Motor neuron (in vitro differentiated cells): ENCODE results near the gene KSR2. TPM values are rescaled to one million over a fixed set of nuclear protein-coding genes. Genes with fewer than 3 reads are reported as not detected.
"Not testable (repeated sequence)": the region's sequence is repeated elsewhere in the genome, so short reads cannot be mapped to it uniquely, and the experiment has no call there.

Experiments
- ATAC-seq, 8 experiments: fragments of 200-7000 bp; cut with Tn5 transposase; replicated peaks in 6 of 8; 2 replicates each; pipeline ENCODE4 v1.8.0; 2021; ENCODE audit warnings: mild to moderate bottlenecking in 8 of 8, moderate library complexity in 8 of 8
- H3K27ac ChIP-seq, 2 donors: fragments of 250-450 bp; sonication (Bioruptor Pico); 2 replicates each; pipeline ENCODE4 v1.9.0; 2021; ENCODE audit warnings: antibody characterized with exemption in 2 of 2, mild to moderate bottlenecking in 2 of 2, moderate library complexity in 1 of 2
- H3K4me1 ChIP-seq, 2 donors: fragments of 250-450 bp; sonication (Bioruptor Pico); replicated peaks in 1 of 2; 2 replicates each; pipeline ENCODE4 v1.6.1; 2021; ENCODE audit warnings: antibody characterized with exemption in 2 of 2, mild to moderate bottlenecking in 2 of 2, moderate library complexity in 1 of 2
- H3K4me3 ChIP-seq, 5 donors: fragments of 250-450 bp; sonication (Bioruptor Pico); 2 replicates each; pipeline ENCODE4 v1.9.0; 2021; ENCODE audit warnings: antibody characterized with exemption in 5 of 5, mild to moderate bottlenecking in 5 of 5, moderate library complexity in 4 of 5
- WGBS, 10 experiments: fragments of 450-650 bp; shearing (Covaris generic); methylation state at CpG; one replicate each; pipeline ENCODE4 v1.0.0; 2022; 5-methylcytosine and 5-hydroxymethylcytosine counted together
- in situ Hi-C, 9 experiments: fragments of 400-800 bp; cut with MboI; loops; one replicate each; pipeline ENCODE4 v1.15.0; 2021; ENCODE audit warnings: low sequenced_read_pairs in 9 of 9, low pct_unique_long_range_greater_than_20kb in 2 of 9; ENCODE audit not compliant: unreplicated experiment in 9 of 9
- total RNA-seq, 8 experiments: library from RNA; unstranded; fragments of 300-600 nt; gene quantifications; 2 replicates each; pipeline versions ENCODE4 v1.2.3 to v1.2.4, GENCODE V29; 2022

Gene KSR2
- total RNA-seq, 8 experiments from 2014 or later: 0.09 to 2.3 (median 1.0) TPM

DNA sequence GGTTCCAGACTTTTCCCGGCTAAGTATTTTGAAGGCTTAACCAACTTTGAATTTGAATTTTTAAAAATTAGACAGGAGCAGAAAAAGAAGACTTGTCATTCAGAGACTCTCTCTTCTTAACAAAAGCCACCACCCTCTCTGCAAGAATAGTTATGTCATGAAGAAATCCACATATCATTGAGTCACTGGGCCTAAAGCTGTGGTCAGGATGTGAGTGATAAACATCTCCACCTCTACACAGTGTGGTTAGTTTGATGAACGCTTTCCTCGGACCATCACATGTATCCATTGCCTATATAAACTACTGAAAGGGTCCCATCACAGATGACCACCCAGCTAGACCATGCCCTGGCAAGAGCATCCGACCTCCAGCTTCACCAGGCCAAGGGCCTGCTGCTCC, 226.1 kb downstream of the KSR2 start:
- no peak overlapping the region for H3K4me3 ChIP-seq
- in situ Hi-C loops: no loop called here
- WGBS, 10 experiments: 20 to 90% (median 61%) methylated on average over 1 to 4 of the region's 4 CpGs; no CpG with 5 or more reads in 2 of the 10 experiments
- ATAC-seq: no peak
- no peaks in the 10 kb centered on the region for H3K4me1 ChIP-seq
- no peak overlapping the region for H3K27ac ChIP-seq

GRCh38 chr12:117738233-117738632, 230.6 kb downstream of the KSR2 start:
- no peak for ATAC-seq
- no peak overlapping the region for H3K4me3 ChIP-seq
- in situ Hi-C loops: no loop called here
- H3K4me1 ChIP-seq: no peaks in the 10 kb centered on the region
- 47 to 100% (median 89%) methylated on average over 3 to 5 of the region's 6 CpGs; no CpG with 5 or more reads in 1 of the 10 experiments for WGBS, 10 experiments
- H3K27ac ChIP-seq: no peak overlapping the region

DNA sequence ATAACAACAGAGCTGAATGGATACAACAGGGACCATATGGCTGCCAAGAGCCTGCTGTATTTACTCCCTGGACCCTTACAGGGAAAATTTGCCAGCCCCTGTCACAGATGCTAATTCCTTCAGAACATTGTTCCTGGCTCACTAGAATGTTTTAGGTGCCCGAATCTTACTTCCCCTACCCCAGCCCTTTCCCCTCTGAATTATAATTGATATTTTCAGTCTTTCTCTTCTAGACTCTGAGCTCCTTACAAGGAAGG, 235.3 kb downstream of the KSR2 start:
- no peaks in the 10 kb centered on the region for H3K4me1 ChIP-seq

GRCh38 chr12:117732761-117733548, 235.8 kb downstream of the KSR2 start:
- no peak overlapping the region for H3K27ac ChIP-seq
- in situ Hi-C loops: no loop called here
- H3K4me1 ChIP-seq: no peaks in the 10 kb centered on the region
- WGBS, 10 experiments: 25 to 95% (median 74%) methylated on average over 2 to 7 of the region's 13 CpGs; no CpG with 5 or more reads in 1 of the 10 experiments
- no peak for ATAC-seq
- H3K4me3 ChIP-seq: no peak overlapping the region

More for the DNA sequence above, 235.3 kb downstream of the KSR2 start:
- Histone ChIP-seq H3K4me3 (no peak overlapping the region), H3K27ac (no peak overlapping the region)
- in situ Hi-C loops: no loop called here
- ATAC-seq: no peak
- 0 to 80% (median 55%) methylated on average over 1 of the region's 1 CpG; no CpG with 5 or more reads in 4 of the 10 experiments for WGBS, 10 experiments

- H3K4me3 ChIP-seq, H3K4me1 ChIP-seq, ATAC-seq, H3K27ac ChIP-seq, in situ Hi-C loops: not testable (repeated sequence)
- no CpG with 5 or more reads among the region's 32 CpGs for WGBS, 10 experiments
These were observed 237.7 kb downstream of the KSR2 start for GRCh38 chr12:117731131-117731530.

GRCh38 chr12:117727301-117727700, 241.5 kb downstream of the KSR2 start:
- no peak for ATAC-seq
- in situ Hi-C loops: no loop called here
- 11 to 100% (median 33%) methylated on average over 1 of the region's 1 CpG; no CpG with 5 or more reads in 5 of the 10 experiments for WGBS, 10 experiments

GRCh38 chr12:117724543-117724942, 244.2 kb downstream of the KSR2 start:
- in situ Hi-C loops: no loop called here
- Histone ChIP-seq H3K4me1 (no peaks in the 10 kb centered on the region), H3K27ac (no peak overlapping the region), H3K4me3 (no peak overlapping the region)
- peak in 3 of 8 experiments; percentile 26 to 72 (median 34) for ATAC-seq
- WGBS, 10 experiments: 0 to 100% (median 30%) methylated on average over 1 to 2 of the region's 4 CpGs; no CpG with 5 or more reads in 2 of the 10 experiments

More at GRCh38 chr12:117727301-117727700, 241.5 kb downstream of the KSR2 start:
- Histone ChIP-seq H3K4me3 (no peak overlapping the region), H3K4me1 (no peaks in the 10 kb centered on the region), H3K27ac (no peak overlapping the region)

- no peak for ATAC-seq
- no peaks in the 10 kb centered on the region for H3K4me1 ChIP-seq
- 10 to 80% (median 63%) methylated on average over 1 to 4 of the region's 4 CpGs; no CpG with 5 or more reads in 3 of the 10 experiments for WGBS, 10 experiments
- H3K4me3 ChIP-seq: no peak overlapping the region
- in situ Hi-C loops: no loop called here
- H3K27ac ChIP-seq: no peak overlapping the region
These were observed 250.2 kb downstream of the KSR2 start for GRCh38 chr12:117718559-117718958.

DNA sequence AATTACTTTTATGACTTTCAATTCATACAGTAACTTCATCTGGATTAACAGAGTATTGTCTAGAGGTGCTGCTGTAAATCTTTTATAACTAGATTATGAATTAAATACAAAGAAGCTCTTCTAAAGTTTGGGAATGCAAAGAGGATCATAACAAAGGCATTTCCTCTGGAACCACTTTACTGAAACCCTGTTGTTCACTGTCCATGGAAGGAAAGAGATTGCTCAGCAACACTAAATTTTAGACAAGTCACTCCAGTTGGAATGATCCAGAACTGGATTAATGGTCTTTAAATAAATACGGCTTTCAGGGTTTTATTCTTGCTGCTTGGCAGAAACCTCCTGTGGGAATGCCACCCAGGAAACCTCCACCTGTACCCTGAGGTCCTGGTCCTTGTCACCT, 250.6 kb downstream of the KSR2 start:
- H3K4me1 ChIP-seq: no peaks in the 10 kb centered on the region
- no peak overlapping the region for H3K27ac ChIP-seq
- no peak for ATAC-seq
- in situ Hi-C loops: no loop called here
- no peak overlapping the region for H3K4me3 ChIP-seq
- 0 to 100% (median 75%) methylated on average over 1 of the region's 1 CpG; no CpG with 5 or more reads in 4 of the 10 experiments for WGBS, 10 experiments

DNA sequence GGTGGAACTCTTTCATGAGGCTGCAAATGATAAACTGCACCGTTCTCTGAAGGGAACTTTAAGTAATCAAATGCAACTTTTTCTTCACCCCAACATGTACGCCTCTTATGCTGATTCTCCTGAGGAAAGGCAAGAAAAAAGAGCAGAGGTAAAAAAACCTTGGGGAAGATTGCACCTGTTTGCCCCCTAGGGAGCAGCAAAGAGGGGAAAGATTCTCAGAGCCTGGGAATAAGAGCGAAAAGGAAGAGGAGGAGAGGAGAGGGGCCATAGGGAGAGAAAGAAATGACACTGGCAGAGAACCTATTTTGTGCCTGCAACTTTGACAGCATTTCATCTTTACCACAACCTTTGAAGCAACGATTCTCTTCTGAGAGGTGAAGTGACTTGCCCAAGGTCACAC, 254.6 kb downstream of the KSR2 start:
- H3K4me1 ChIP-seq: no peaks in the 10 kb centered on the region
- in situ Hi-C loops: no loop called here
- no peak for ATAC-seq
- H3K4me3 ChIP-seq: no peak overlapping the region
- 7 to 86% (median 52%) methylated on average over 1 to 4 of the region's 4 CpGs; no CpG with 5 or more reads in 1 of the 10 experiments for WGBS, 10 experiments
- H3K27ac ChIP-seq: no peak overlapping the region

GRCh38 chr12:117710121-117710520, 258.7 kb downstream of the KSR2 start:
- Histone ChIP-seq H3K4me3 (no peak overlapping the region), H3K4me1 (no peaks in the 10 kb centered on the region), H3K27ac (no peak overlapping the region)
- WGBS, 10 experiments: 10 to 100% (median 74%) methylated on average over 1 to 9 of the region's 9 CpGs
- in situ Hi-C loops: no loop called here
- ATAC-seq: no peak

DNA sequence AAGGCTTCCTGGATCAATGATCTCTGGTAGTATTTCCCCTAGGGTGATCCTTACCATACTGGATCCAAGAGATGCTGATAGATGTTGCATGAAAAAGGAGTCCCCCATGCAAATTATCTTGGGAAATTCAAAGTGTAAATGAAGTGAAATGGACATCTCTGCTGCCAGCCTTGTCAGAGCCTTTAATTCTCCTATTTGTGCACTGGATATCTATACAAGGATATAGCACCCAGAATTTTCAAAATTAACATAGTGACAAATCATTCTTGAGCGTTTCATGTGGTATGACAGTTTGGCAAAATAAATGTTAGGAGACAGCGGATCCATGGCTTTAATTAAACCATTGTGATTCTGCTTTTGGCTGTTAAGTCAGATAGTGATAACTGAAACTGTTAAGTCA, 260.9 kb downstream of the KSR2 start:
- Histone ChIP-seq H3K4me3 (no peak overlapping the region), H3K27ac (no peak overlapping the region), H3K4me1 (no peaks in the 10 kb centered on the region)
- no peak for ATAC-seq
- WGBS, 10 experiments: 0 to 85% (median 57%) methylated on average over 1 to 2 of the region's 2 CpGs; no CpG with 5 or more reads in 3 of the 10 experiments
- in situ Hi-C loops: no loop called here

DNA sequence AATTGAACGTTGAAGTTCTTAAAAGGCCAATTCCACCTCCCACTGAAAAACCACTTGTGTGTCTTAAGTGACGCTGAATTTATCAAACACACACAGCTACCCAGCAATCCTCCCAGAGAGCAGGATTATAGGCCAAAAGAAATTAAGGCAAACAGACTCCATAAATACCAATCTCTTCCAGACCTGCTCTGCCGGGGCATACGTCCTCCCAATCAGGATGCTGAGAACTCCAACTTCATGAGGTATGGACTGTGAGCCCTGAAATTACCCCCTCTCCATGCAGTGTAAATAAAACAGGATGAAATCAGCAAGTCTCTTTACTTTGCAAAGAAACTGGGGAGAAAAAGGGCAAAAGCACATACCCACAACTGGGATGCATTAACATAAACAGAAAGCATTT, 265.2 kb downstream of the KSR2 start:
- no peak for ATAC-seq
- in situ Hi-C loops: no loop called here
- Histone ChIP-seq H3K4me3 (no peak overlapping the region), H3K27ac (no peak overlapping the region), H3K4me1 (no peaks in the 10 kb centered on the region)
- 0 to 91% (median 56%) methylated on average over 1 to 4 of the region's 4 CpGs; no CpG with 5 or more reads in 1 of the 10 experiments for WGBS, 10 experiments

- Histone ChIP-seq H3K4me1 (no peaks in the 10 kb centered on the region), H3K4me3 (no peak overlapping the region), H3K27ac (no peak overlapping the region)
- ATAC-seq: no peak
- WGBS, 10 experiments: 0 to 73% (median 36%) methylated on average over 1 to 4 of the region's 4 CpGs; no CpG with 5 or more reads in 3 of the 10 experiments
- in situ Hi-C loops: no loop called here
These were observed 266.0 kb downstream of the KSR2 start for GRCh38 chr12:117702741-117703140.
